Measurements from ENCODE around the gene NR2F1-AS1.

NR2F1-AS1 gene

DNA sequence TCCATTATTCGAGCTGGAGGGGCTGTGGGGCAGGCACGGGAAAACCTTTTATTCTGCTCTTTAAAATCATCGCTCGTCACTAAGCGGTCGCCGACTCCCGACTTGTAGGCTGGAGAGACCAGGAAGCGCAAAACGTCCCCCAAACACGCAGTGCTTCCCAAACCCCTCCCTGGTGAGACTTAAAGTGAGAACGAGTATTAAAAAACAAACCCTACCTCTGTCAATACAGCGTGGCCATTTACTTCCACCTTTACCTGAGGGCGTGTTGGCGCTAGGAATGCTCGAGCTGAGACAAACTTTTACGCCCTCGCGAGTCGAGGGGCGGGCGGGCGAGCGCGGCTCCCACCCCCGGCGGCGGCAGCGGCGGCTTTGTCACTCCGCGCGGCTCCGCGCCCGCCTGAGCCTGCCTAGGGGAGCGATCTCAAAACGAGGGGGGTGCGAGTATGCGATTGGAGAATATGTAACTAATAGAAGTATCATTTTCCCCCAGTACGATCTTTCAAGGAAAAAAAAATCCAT is at the start of gene NR2F1-AS1:
NR2F1-AS1 (minus strand) TSS at position 293 of the 519 bp plus-strand sequence.
- no peak for DNase-seq (ENCODE audit: low read depth in 2 of 2)

DNA sequence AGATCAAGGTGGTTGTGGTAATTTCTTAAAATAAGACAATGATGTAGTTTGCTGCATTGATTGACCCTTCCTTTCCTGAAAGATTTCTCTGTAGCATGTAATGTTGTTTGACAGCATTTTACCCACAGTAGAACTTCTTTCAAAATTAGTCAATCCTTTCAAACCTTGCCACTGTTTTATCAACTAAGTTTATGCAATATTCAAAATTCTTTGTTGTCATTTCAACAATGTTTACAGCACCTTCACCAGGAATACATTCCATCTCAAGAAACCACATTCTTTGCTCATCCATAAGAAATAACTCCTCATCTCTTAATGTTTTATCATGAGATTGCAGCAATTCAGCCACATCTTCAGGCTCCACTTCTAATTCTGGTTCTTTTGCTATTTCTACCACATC is 45.8 kb upstream of the NR2F1-AS1 start:
- no peak for DNase-seq (ENCODE audit: low read depth in 2 of 2)

DNA sequence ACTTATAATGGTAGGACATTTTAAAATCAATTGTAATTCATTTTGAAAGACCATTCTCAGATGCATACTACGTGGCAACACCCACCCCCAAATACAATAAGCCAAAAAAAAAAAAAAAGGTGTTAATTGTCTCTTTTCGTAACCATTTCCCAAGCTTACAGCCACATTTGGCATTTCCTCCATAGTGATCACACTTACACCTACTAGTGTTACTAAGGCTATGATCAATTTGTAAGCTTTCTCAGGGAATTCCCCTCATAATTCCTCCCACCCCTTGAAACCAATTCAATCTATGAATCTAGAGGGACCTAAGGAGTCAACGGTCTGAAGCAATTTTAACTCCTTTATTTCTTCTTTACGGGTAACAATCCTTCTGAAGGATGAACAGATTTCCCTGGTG is 42.1 kb upstream of the NR2F1-AS1 start:
- no peak for DNase-seq (ENCODE audit: low read depth in 2 of 2)

DNA sequence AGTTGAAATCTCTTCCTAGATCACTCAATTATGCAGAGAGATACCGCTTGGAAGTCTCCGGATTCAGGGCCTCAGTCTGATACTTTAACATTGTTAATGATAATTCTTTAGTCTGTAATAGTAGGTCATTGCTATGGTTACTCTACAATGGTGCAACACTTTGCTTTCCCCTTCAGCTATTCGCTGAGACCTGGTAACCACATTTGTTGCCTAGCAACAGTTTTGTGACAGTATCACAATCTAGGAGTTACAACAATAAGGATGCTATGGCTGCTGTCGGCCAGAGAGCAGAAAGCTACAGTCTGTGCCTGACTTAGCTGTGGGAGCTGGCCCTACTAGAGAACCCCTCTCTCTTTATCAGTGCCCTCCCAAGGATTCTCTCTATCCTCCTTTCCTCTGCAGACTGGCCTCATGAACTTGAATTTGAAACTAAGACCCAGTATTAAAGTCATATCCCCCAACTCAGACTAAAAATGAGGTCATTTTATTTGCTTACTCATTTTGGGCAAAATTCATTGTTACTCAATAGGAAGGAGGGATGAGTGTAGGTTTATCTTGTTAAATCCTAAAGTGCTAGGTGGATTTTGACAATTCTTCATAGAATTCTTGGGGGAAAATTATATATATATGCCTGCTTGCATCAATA is 41.3 kb upstream of the NR2F1-AS1 start:
- no peak for DNase-seq (ENCODE audit: low read depth in 2 of 2)

DNA sequence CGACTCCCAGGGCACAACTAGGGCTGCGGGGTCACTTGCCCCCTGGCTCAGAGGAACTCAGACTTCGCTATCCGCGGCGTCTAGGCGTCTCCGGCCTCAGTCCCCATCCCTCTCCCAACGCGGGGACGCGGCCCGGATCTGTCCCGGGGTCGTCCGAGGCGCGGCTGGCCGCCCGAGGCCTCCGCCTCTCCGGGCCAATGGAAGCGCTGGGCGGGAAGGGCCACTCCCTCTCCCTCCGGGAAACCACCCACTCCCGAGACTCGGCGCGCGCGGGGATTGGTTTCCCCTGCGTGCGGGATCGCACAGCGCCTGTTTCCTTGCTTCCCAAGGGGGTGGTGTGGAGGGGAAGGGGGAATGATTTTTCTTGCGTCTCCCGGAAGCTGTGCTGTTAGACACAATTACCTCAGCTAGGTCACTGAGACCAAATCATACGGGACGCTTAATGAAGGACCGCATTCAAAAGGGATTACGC is 40.3 kb upstream of the NR2F1-AS1 start:
- no peak for DNase-seq (ENCODE audit: low read depth in 2 of 2)

DNA sequence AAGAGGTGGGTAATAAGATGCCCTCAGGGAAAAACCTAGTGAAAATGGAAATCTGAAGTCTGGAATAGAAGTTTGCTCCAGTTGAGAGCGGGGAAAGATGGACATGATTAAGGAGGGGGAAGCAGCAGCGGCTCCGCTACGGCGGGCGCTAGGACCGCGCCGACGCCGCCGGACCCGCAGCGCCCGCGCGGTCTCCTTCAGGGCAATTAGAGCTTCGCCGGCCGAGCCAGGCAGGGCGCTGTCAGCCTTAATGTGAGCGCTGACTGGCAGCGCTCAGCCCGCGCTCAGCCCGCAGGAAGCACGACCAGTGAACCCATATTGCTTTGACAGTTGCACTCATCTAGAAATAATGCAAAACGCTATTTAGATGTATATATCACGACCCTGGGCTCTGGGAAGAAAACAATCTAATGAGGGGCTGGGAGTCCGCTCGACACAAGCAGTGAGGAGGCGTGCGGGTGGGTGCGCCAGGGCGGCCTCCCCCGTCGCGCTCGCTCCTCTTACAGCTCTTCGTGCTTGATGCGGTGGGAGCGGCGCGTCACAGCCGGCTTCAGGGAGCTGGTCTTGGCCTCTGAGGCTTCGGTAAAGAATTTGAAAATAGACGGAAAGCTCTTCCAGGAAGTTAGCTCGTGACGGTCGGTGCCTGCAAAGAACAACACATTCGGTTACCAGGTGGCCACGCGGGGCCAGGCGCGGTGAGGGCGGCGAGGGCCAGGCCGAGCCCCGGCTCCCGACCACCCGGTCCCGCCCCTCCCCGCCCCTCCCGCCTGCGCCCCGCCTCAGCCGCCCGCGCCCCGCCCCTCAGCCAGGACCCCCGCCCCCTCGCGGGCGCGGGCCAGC is 39.7 kb upstream of the NR2F1-AS1 start:
- DNase-seq (ENCODE audit: low read depth in 2 of 2): peak; percentile 25 to 35

DNA sequence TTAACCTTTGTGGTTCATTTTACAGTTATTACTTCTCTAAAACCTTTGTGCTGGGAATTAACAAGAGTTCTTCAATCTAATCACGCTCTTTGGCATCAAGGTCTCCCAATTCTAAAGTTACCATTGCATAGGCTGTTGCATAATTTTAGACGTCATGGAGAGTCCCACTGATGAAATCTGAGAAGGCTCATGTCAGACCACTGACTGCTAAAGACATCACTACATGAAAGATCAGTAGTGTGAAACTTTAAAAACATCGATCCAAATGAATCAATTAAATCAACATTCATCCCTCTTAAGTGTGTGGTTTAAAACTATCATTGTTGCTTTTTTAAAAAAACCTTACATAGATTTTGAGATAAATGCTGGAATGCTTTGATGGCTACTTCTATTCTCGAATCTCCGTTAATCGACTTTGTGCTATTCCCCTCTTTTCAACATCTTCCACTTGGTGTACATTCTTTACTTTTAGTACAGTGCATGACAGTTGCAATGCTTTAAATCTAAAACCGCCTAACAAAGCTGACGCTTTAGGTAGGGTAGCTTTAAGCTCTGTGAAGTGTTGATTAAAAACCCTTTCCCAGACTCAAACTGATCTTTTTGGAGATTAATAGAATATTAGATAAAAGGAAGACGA is 35.6 kb upstream of the NR2F1-AS1 start:
- DNase-seq (ENCODE audit: low read depth in 2 of 2): no peak

DNA sequence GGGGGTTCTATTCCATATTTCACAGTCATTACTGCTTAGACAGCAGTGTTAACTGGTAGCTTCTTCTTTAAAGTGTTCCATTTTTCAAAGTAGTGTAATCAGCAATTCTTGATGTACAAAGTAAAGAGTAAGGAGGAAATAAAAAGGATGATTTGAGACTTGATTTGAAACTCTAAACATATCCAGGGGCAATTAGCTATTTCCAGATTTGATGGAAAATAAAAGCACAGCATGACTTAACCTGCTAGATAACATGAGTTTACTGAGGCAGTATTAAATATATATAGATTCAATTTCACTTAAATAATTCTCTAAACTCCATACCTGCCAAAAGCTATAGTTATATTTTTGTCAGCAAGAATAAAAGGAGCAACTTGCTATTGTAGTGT is 31.8 kb upstream of the NR2F1-AS1 start:
- DNase-seq (ENCODE audit: low read depth in 2 of 2): no peak

DNA sequence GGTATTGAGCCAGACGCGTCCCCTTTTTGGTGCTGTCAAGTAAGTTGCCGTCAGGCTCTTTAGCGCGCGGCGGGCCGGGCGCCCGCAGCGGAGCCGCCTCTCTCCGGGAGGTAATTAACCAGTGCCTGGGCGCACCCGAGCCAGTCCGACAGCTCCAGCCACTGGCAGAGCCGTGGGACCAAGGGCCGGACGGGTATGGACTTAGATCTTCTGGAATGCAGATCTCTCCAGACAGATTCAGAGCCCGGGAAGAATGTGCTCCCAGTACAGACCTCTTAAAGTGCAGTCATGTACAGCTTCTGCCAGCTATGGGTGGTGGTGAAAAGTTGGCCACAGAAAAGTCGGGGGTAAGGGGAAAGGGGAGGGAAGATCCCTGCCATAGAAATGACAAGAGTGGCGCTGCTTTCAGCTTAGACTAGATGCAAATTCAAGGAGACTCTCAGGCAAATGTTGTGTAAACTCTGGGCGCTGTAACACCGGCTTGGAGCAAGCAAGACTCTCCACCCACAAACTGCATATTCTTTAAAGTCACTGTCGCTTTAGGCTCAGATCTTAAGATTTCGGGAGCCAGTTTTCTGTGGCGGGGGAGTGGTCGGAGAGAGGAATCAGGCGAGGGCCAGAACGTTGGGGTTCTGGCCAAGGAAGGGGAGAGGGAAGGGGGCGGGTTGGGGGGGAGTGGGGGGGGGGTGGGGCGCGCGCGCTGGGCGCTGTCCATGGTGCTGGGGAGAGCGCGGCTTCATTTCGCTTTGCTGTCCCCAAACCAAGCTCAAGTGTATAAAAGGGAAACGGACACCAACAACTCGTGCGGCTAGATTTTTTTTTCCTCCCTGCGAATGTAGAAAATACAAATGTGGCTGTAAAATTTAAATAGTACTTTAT is 31.2 kb upstream of the NR2F1-AS1 start:
- no peak for DNase-seq (ENCODE audit: low read depth in 2 of 2)

DNA sequence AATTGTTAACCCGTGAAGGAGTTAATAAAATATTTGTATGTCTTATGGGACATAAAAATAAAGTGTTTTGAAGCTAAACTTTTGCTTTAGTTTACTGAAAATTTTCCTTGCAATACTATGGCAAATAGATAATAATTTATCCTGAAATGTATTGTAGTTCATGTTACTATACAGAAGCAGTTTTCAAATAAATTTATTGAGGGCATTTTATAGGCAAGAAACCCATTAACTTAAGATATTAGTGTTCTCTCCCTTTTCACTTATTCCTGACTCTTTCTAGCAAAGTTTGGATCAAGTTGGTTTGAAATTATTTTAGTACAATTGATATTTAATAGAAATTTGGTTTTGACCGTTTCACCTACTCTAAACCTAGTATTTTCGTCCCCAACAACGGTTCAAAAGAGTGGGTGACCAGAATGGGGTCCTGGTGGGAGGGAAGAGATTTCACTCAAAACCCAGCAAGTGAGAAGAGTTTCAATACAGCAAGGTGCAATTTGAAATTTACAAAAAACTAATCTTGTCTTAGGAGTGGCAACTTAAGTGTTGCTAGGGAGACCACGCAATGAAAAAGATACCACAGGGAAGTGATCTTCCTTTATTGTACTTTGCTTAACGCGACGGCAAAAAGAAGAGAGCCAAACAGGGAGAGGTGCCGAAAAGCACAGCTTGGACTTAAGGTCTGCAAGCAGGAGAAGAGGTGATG is 30.4 kb upstream of the NR2F1-AS1 start:
- no peak for DNase-seq (ENCODE audit: low read depth in 2 of 2)

DNA sequence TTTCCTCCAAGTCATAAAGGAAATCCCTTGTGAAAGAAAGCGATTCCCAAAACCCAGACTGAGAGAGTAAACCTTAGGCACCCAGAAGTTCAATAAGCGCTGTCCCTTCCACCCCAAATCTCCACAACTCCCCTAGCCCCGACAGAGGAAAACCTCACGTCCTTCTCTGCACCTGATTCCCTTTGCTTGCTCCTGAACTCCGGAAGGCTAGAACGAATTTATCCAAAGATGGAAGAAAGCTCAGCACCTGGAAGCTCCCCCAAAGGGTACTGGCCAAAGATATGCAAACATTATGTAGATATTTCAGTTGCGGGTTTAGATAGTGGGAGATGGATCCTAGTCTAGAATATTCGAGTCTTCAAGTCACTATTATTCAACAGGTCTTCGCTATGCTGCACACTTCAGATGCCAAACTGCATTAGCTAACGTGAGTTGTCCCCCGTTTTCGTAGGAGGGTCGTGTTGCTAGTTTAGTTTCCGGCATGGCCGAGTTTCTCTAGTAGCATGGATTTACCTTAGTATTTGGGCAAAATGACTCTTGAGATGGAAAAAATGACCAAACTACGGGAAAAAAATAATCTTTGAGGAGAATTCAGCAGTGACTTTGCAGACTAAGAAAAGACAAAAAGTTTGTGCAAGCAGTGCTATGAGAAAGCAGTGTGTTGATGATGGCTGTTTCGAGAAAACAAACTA is 29.7 kb upstream of the NR2F1-AS1 start:
- DNase-seq (ENCODE audit: low read depth in 2 of 2): no peak

DNA sequence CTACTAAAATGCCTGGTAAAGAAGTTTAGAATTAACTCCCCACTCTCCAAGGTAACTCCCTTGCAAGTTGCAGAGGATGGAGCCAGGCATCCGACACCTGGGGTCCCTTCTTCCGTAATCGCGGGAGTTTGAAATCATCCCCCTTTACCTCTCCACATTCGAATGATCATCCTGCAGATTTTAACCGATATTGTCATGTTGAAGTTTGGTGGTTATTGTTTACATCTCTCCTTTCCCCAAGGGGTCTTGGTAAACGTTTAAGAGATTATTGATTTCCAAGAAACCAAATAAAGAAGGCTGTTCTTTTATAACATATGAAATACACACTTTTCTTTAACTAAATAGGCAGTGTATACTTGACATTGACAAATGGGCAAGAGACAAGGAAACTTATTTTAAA is 28.7 kb upstream of the NR2F1-AS1 start:
- no peak for DNase-seq (ENCODE audit: low read depth in 2 of 2)

DNA sequence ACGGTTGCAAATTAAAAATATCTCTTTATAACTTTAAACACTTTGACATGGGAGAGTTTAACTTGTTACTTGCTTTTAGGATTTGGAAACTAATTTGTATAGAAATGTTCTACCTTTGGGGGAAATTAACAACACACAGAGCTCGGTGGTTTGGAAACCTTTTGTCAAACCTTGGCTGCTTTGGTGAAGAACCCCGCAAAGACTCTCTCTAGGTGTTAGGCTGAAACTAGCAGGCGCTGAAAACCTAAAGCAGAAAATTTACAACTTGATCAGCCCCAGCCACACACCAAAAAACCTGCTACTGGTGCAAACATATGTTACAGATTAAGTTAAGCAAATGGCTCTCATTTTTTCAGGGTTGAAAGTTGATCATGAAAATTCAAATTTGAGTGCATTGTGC is 27.8 kb upstream of the NR2F1-AS1 start:
- no peak for DNase-seq (ENCODE audit: low read depth in 2 of 2)

DNA sequence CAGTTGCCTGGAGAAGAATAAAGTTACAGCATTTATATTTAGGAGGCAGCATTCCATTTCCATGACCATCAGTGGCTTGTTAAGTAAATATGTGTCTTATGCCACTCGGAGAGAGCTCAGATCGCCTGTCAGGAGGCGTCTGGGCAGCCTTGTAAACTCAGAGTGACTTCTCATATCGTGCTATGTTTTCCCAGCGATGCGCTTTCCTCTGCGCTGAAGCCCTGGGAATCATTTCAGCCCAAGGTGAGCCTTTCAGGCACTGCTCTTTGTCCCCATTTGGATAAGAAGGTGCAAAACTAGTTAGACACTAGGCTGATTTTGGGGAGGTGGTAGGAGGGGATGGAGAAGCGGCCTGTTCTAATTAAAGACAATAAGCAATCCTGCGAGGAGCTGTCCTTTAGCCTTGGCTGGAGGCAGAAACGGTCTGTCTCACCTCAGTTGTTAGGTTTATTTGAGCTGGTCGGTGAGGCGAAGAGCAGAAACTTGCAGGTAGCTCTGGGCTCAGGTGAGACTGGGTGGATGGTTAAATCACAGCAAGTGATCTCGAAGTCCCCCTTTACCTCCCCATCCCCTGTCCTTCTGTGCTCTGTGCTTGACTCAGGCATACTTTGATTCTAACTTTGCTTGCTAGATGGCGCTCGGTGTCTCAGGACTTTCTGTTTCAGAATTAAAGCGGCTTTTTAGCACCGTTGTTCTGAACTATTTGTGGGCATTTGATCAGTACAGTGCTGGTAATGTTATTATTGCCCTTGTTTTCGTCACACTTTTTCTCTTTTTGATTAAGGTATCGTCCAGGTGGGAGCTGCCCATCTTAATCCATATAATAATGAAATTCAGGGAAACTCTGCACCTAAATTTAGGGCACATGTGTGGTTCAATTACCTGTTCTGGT is 26.6 kb upstream of the NR2F1-AS1 start:
- no peak for DNase-seq (ENCODE audit: low read depth in 2 of 2)

DNA sequence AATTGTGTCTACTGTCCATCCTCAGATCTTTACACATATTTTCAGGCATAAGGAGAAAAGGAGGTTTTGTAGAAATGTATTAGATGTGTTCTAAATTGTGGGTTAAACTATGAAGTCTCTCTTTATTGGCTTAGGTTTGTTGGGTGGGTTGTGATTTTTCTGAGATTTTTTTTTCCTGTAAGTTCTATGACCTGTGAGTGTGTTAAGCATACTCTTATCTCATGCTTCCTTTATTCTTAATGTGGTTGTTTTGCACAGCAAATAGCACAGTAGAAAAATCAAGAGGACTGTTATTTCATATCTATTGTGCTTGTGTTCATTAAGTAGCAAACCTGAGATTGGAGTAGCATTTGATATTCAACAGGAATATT is 25.3 kb upstream of the NR2F1-AS1 start:
- no peak for DNase-seq (ENCODE audit: low read depth in 2 of 2)

DNA sequence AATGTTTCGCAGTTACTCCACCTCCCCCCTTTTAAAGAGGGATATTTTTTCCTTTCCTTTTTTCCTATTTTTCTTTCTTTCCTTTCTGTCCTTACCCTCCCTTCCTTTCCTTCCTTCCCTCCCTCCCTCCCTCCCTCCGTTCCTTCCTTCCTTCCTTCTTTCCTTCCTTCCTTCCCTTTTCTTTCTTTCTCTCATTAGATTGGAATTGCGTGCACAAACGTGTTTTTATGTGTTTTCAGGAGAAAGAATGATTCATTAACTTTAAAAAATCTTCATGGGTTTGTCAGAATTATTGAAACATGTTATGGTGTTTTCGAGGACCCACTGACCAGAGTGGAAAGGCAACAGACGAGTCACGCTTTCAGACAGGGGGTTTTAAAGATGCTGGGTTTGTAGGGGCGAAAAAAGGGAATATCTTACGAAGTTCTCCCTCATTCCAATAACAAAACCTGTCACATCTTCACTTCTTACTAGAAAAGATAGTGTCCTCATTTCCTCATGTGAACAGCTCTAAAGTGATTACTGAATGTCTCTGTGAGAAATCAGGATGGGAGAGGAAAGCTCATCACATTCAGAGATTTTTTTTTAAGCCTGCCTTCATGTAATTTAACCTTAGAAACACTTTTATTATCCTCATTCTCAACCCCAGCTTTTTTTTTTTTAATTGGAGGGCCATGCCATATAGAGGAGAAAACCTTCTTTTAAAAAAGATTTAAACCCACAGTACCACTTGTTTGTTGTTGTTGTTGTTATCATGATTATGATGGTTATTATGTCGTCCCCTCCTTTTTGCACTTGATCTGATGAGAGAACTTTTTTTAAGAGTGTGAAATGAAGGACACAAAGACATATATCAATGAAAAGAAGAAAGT is 23.9 kb upstream of the NR2F1-AS1 start:
- DNase-seq (ENCODE audit: low read depth in 2 of 2): no peak

DNA sequence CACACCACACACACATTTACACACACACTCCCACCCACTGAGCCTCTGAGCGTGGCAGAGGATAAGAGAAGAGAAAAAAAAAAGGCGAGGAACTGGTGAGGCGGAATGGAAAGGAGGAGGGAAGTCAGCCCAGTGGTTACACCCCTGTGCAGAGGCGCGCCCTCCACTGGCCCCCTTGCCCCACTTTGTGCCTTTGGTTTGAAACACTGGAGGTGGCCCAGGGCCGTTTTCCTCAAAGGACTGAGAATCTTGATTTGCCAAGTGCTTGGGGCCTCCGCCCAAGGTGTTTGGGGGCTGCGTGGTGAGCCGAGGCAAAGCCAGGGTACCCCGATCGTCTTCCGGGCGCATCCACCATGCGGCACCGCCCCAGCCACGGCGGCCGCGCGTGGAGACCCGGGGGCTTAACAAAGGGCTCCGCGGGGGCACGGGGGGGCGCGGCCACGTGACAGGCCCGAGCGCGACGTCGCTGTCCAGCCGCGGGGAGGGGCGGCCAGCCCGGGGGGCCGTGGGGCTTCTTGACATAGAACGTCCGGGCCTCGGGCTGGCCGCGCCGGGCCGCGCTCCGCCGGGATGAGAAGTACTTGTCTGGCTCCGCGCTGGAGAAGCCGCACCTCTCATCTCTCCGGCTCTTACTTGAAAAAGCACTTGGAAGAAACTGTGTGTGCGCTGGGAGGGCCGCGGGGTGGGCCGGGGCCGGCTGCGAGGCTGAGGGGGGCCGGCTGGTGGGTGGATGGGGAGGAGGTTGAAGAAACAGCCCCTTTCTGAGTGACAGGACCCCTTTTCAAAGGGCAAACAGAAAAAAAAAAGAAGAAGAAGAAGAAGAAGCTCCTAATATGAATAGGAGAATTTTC is 23.0 kb upstream of the NR2F1-AS1 start:
- DNase-seq (ENCODE audit: low read depth in 2 of 2): no peak
